HG03575 (cell line): ENCODE data around the gene FXYD6.
"Not testable (repeated sequence)": the region's sequence is repeated elsewhere in the genome, so short reads cannot be mapped to it uniquely, and the experiment has no call there.

Experiments
- ATAC-seq: cut with Tn5 transposase; IDR thresholded peaks from one replicate; pipeline ENCODE4 v1.9.1; 2021; ENCODE audit not compliant: unreplicated experiment, insufficient number of reproducible peaks, low FRiP score; ENCODE audit errors: extremely low read depth

Gene FXYD6

DNA sequence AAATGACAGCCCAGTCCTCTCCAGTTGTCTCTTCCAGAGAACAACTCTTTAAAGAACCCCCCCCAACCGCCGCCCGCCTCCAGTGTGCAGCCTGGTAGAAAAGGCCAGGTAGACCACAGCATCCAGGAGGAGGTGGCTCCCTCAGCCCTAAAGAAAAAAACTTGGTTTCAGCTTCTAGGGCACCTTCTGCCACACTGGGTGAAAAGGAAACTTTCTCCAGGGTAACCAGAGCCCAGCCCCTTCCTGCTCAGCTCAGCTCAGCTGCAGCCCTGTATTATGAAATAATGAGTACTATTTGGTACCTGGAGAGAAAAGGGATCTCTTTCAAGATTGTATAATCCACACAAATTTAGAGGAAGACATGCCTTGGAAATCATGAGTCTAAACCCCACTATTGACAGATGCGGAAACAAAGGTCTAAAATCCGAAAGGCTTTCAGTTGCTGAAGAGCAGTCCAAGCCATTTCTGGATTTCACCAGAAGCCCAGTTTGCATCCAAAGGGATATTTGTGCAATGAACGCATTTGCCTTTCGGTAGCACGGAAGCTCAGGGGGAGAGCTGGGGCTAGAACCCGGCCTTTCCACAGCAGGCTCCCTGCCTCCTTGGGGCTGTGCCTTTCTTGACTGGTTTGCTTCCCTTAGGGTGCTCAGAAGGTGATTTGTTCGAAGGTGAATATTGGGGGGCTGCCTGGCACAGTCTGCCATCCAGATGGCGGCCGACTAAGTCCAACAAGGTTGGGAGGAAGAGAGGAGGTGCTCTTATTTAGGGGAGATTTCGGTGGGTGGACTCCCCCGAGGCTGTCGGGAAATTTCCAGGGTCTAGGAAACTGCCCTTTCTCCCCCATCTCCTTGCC is 3.3 kb downstream of the FXYD6 start:
- no peak for ATAC-seq

DNA sequence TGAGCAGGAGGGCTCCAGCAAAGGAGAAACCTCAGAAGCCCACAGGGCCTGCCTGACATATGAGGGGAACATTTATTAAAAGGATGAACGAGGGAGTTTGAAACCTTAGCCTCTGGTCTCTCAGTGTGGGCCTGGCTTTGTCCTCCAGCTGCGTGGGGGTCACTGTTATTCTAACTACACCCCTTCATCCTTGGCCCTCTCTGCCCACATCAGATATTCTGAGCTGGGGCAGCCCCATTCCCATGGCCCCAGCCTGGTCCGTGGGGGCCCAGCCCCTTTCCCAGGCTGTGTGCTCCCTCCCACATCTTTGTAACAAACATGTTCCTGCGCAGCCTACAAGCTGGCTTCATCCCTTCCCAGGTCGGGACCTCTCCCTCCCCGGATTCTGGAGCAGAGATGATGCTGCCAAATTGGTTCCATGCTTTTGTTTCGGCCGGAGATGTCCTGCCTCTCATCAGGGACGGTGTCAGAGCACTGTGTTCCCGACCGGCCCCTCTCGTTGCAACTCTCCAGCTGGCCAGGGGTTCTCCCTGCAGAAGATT is 4.0 kb downstream of the FXYD6 start:
- no peak for ATAC-seq

DNA sequence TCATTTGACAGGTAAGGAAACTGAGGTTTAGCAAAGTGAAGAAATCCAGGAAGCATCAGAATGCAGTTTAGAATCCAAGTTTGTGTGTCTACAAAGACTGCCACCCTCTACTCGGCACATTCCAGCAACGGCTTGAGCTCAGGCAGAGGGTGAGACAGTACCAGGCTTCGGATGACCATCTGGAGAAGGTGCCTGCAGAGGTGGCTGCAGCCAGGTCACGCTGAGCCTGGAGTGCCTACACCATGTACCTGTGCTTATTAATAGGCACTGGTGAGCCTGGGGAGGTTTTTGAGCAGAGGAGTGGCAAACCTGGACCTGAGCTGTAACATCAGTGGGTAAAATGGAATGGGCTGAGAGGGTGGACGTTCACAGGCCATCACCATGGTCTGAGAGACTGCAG is 4.7 kb downstream of the FXYD6 start:
- no peak for ATAC-seq

DNA sequence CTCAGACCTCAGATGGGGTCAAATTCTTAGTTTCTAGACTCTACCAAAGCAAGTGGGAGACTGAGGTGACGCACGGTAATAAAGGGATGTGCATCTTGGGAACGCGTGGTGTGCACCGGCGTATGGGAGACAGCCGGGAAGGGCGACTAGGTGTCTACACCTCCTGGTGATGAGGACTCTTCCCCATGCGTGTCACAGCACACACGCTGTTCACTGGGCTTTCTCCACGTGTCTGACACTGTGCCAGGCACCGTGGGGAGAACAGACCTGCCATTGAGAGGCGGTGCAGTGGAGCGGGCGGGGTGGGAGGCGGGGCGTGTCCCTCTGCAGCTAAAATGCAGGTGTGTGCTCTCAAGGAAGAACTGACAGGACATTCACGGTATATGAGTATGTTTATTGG is 5.3 kb downstream of the FXYD6 start:
- no peak for ATAC-seq

DNA sequence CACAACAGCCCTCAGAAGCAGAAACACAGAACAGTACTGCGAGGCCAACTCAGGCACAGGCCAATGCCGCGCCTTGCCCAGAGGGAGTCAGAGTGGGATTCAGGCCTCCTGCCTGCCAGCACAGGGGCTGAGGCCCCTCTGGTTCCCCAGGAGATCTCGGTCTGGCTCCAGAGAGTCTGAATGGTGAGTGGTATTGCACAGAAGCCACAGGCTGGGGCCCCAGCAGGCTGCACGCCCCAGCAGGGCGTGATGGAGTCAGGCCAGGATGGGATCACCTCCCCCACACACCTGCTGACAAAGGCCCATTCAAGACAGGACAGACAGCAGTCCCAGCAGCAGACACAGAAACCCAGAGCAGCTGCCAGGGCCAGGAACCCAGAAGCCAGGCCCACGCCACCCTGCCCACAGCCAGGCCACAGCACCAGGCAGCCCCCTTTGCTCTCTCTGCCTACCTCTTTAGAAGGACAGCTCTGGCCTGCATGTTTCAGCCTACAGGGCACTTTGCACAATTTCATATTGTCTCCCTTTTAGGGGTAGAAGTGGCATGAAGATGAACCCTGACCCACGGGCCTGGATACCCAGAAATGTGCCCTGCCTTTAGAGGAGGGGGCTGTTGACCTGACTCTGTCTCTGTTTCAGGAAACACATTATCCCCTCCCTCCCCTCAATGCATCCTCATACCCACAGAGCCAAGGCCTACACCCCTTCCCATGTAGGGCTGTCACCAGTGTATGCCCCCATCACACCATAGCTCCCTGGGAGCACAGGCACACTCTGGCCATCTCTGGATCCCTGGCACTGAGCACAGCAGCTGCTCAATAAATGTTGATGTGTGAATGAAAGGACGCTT is 6.1 kb downstream of the FXYD6 start:
- no peak for ATAC-seq

DNA sequence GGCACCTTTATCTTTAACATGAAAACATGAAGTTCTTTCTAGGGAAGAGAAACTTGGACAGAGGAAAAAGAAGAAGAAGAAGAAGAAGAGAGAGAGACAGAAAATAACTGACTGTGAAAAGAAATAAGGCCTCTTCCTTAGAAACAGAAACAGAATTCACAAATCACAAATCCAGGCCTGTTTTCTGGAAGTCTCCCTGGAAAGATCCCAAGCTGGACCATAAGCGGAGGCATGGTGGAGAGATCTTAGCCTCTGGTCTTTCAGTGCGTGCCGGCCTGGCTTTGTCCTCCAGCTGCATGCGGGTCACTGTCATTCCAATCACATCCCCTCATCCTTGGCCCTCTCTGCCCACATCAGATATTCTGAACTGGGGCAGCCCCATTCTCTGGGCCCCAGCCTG is 6.9 kb downstream of the FXYD6 start:
- ATAC-seq, result no peak

DNA sequence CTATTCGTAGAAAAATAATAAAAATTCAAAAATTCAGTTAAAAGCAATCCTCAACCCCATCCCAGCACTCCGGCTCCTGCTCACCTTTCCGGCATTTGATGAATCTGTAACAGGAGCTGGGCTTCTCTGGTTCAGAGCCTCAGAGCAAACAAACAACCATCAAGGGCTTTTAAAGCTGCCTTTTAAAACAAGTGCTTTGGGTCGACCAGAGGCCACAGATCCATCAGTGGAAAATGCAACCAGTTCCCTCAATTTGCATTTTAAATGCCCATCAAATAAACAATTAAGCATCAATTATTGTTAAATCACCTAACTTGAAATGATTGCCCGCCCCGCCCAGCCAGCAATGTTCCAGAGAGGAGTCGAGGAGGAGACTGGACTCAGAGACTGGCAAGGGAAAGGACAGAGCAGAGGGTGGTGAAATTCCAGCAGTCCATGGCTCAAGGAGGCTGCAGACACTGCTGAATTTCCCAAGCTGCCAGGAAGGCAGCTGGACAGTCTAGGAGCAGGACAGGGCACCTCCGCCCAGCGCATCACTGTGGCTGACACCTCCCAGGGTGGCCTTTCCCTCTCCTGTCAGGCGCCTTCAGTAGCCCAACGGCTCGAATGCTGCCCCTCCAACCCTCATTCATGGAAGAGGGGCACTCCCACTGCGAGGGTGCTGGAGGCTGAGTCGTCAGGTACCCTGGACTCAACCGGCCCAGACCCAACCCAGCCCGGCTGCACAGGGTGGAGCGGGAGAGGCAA is 7.5 kb downstream of the FXYD6 start:
- ATAC-seq, result no peak

DNA sequence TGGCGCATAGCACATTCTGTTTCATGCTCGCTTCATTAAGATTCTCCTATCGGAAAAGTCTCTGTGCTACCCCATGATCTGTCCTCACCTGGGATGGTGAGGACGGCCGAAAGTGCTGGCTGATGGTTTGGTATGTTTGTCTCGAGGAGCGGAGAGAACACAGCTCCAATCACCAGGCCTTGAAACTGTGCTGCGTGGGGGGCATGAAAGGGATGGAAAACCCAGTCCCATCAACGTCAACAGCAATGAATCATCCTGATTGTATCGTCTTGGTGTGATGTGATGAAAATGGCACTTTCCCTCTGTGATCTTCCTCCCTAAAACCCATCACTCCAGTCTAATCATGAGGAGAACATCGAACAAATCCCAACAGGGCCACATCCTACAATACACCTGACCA is 8.4 kb downstream of the FXYD6 start:
- ATAC-seq, result no peak

DNA sequence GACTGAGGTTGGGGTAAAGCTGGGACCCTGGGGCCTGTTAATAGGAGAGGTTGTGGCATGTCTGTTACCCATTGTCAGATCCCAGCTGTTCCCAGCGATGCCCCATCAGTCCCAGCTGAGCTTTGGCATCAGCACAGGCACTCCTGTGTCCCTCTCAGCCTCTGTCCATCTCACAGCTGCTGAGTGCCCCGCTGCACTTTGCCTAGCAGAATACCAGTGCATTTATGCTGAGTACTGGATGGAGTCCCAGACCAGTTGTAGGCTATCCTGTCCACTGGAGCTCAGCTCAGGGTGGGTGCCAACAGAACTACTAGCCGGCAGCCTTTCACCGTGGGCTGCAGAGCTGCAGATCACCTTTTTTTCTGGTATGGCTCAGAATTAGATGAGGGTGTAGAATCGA is 9.9 kb downstream of the FXYD6 start:
- ATAC-seq, result no peak

DNA sequence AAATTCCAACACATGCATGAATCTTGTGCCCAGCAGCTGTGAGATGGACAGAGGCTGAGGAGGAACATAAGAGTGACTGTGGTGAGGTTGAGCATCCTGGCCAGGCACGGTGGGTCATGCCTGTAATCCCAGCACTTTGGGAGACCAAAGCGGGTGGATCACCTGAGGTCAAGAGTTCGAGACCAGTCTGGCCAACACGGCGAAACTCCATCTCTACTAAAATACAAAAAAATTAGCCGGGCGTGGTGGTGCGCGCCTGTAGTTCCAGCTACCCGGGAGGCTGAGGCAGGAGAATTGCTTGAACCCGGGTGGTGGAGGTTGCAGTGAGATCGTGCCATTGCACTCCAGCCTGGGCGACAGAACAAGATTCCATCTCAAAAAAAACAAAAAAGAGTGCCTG is 10.9 kb downstream of the FXYD6 start:
- not testable (repeated sequence) for ATAC-seq

DNA sequence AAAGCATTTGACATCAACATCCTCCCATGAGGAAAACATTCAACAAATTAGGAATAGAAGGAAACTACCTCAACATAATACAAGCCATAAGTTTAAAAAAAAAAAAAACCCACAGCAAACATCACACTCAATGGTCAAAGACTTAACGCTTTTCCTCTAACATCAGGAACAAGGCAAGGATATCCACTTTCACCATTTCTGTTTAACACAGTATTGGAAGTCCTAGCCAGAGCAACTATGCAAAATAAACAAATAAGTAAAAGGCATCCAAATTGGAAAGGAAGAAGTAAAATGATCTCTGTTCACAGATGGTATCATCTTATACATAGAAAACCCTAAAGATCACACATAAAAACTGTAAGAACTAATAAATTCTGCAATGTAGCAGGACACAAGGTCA is 13.1 kb downstream of the FXYD6 start:
- ATAC-seq, result no peak

DNA sequence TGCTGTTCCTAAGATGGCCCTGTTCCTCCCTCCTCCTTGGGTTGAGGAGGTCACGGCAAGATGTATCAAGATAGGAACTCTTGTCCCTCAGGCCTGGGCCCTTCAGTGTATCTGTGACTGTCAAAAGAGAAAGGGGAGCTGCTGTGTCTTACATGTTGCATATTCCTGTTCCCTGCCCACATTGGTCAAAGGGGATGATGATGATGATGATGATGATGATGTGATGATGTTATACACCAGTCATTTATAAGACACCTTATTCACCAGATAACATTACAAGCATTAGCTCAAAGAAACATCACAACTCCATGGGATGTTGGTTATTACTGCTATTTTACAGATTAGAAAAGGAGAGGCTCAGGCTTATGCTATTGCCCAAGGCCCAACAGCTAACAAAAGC is 13.7 kb downstream of the FXYD6 start:
- no peak for ATAC-seq

DNA sequence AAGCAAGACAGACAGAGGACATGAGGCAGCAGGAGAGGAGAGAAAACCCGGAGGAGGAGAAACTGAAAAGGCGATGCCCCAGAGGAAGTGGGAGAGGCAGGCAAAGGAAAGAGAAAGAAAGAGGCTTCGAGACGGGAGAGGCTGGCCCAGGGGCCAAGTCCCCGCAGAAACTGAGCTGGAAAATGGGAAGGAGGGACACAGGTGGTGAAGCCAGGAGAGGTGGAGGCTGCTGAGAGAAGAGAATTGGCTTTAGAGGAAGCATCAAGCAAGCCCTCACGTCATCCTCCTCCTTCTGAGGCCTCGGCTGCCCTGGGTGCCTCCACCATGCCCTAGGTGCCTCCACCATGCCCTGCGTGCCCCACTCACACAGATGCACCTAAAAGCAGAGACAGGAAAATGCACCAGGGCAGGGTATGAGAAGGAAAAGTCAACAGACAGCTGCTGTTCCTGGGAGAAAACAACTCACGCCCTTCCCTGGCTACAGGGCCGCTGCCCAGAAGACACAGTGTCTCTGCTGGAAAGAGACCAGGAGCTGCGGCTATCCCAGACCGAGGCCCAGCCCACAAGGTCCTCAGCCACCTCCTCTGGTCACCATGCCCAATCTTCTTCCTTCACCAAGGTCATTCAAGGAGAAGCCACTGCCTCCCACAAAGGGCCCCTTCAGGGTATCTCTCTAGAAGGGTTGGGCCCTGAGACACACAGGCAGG is 14.3 kb downstream of the FXYD6 start:
- ATAC-seq, result no peak

DNA sequence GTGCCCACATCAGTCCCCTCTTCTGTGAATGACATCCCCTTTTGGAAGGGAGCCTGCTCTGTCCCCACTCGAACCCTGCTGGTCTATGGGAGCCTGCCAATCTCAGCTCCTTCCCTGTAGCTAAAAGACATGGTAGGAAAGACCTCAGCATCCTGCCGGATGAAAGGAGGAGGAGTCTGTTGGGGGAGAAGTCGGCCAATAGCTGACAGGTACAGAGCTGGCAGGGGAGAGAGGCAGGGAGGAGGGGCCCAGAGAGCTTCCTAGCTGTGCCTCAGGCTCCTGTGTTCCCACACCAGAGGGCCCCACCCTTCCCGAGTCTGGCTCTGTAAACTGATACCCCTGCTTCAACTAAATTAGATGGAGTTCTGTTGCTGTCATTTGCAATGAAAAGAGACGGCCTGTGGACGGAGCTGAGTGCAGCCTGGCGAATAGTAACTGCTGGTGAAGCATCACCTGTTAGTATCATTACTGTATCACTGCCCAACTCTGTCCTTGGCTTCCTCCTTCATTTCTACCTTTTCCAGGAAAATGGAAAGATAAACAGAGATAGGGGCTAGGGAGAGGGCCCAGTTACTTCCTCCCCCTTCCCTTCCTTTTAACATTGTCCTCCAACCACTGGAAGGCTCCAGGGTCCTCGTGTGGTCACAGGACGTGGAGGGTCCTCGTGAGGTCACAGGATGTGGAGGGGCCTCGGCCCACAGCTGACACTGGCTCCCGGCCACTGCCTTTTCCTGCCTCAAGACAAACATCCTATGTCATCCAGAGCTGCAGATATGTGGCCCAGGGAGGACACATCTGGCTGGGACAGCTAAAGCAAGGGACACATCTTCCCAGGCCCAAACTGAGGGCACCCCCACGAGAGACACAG is 15.1 kb downstream of the FXYD6 start:
- ATAC-seq, result no peak

DNA sequence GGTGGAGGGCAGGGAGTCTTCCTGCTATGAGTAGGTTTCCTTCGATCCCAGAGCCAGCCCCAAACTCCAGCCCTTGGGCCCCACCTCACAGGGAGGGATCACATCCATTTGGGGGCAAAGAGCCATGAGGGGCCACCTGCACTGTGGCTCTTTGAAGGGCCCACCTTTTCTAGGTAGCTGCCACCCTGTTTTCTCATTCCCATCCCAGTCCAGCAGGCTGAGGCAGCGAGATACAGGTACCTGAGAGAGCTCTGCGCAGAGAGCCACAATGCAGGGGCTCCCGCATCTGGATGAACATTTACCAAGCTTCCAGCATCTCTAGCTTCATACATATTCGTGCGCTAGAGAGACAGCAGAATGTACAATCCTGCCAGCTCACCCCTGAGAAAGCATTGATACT is 16.3 kb downstream of the FXYD6 start:
- no peak for ATAC-seq

DNA sequence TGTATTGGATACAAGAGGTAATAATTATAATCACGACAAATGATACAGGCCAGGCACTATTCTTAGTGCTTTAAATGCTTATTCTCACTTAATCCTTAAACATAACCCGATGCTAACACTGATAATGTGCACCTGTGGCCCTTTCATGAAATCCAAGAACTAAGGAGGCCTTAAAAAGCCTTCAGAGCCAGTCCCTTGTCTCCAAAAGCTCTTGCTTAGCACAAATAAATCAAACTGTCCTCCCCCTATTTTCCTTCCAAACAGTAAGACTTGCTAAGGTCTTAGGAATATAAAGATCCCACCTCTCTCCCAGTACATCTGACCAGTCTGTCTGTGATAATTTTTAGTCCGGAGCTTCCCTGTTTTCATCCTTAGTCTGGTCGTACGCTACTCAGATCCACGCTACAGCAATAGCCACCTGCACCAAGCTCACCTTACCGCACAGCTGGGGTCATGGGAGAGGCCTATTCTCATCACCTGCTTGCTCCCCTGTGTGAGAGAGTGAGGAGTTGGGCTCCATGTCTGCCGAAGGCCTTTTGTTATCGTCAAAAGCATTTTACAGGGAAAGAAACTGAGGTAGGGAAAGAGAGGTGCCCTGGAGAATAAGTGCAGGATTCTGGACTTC is 16.9 kb downstream of the FXYD6 start:
- no peak for ATAC-seq

DNA sequence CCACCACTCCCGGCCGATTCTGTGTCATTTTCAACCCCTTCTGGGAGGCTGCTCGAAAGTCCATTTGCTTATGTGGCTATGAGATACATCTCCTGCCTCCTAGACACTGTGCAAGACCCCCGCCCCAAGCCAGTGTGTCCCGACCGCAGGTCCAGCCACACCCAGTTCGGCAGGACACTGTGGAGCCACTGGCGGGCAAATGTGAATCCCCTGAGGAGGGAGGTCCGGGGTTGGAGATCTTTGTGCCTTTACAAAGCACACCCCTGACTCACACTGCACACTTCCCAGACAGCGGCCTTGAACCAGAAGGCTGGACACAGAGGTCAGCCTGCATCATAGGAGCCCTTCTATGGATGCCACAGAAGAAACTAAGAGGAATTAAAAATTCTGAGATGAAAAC is 17.4 kb downstream of the FXYD6 start:
- no peak for ATAC-seq
